ENCODE data around the gene LAMC3.
A peak's percentile ranks its signal among the peaks of the same experiment; 100 is the strongest.

The LAMC3 gene

GRCh38 chr9:131008909-131009618, at the start of gene LAMC3:
TSS of gene LAMC3 (plus strand) at chr9:131009174. CDS start at chr9:131009215, 41 bp downstream.
- peak within 1 kb of the TSS; percentile 53 for H3K4me3 ChIP-seq (ENCODE audit: low read length)
- no peak within 1 kb of the TSS for H3K9ac ChIP-seq (ENCODE audit: low read length)

GRCh38 chr9:130959809-130960334, 49.1 kb upstream of the LAMC3 start:
- H3K9me3 ChIP-seq (ENCODE audit: control insufficient read depth, low read depth, low read length), result no peaks in the 10 kb centered on the region
- H3K27me3 ChIP-seq (ENCODE audit: control insufficient read depth, insufficient read depth, low read length), result no peaks in the 10 kb centered on the region
- H3K27ac ChIP-seq (ENCODE audit: low read length), result no peak overlapping the region
- H3K4me3 ChIP-seq (ENCODE audit: low read length), result no peak overlapping the region
- no peaks in the 10 kb centered on the region for H3K36me3 ChIP-seq (ENCODE audit: control insufficient read depth, low read depth, low read length)
- H3K4me1 ChIP-seq (ENCODE audit: control insufficient read depth, low read depth, low read length), result no peaks in the 10 kb centered on the region
- no peak overlapping the region for H3K9ac ChIP-seq (ENCODE audit: low read length)

More at GRCh38 chr9:131008909-131009618, at the start of gene LAMC3:
- H3K9me3 ChIP-seq (ENCODE audit: control insufficient read depth, low read depth, low read length), result no peaks in the 10 kb centered on the region
- no peak within 1 kb of the TSS for H3K27ac ChIP-seq (ENCODE audit: low read length)
- H3K4me1 ChIP-seq (ENCODE audit: control insufficient read depth, low read depth, low read length), result peaks cover 11% of the 10 kb centered on the region
- no peaks in the 10 kb centered on the region for H3K36me3 ChIP-seq (ENCODE audit: control insufficient read depth, low read depth, low read length)
- H3K27me3 ChIP-seq (ENCODE audit: control insufficient read depth, insufficient read depth, low read length), result peaks cover 20% of the 10 kb centered on the region

GRCh38 chr9:130960522-130961378, 48.2 kb upstream of the LAMC3 start:
- H3K27ac ChIP-seq (ENCODE audit: low read length), result no peak overlapping the region

GRCh38 chr9:130961511-130962300, 47.3 kb upstream of the LAMC3 start:
- Histone ChIP-seq H3K4me1 (ENCODE audit: control insufficient read depth, low read depth, low read length) (no peaks in the 10 kb centered on the region), H3K9ac (ENCODE audit: low read length) (no peak overlapping the region), H3K9me3 (ENCODE audit: control insufficient read depth, low read depth, low read length) (no peaks in the 10 kb centered on the region), H3K36me3 (ENCODE audit: control insufficient read depth, low read depth, low read length) (no peaks in the 10 kb centered on the region), H3K27ac (ENCODE audit: low read length) (no peak overlapping the region), H3K27me3 (ENCODE audit: control insufficient read depth, insufficient read depth, low read length) (no peaks in the 10 kb centered on the region), H3K4me3 (ENCODE audit: low read length) (no peak overlapping the region)

More at GRCh38 chr9:130960522-130961378, 48.2 kb upstream of the LAMC3 start:
- H3K4me3 ChIP-seq (ENCODE audit: low read length), result no peak overlapping the region
- no peaks in the 10 kb centered on the region for H3K27me3 ChIP-seq (ENCODE audit: control insufficient read depth, insufficient read depth, low read length)
- no peaks in the 10 kb centered on the region for H3K36me3 ChIP-seq (ENCODE audit: control insufficient read depth, low read depth, low read length)
- no peaks in the 10 kb centered on the region for H3K4me1 ChIP-seq (ENCODE audit: control insufficient read depth, low read depth, low read length)
- H3K9me3 ChIP-seq (ENCODE audit: control insufficient read depth, low read depth, low read length), result no peaks in the 10 kb centered on the region
- no peak overlapping the region for H3K9ac ChIP-seq (ENCODE audit: low read length)

GRCh38 chr9:130962418-130963316, 46.3 kb upstream of the LAMC3 start:
- Histone ChIP-seq H3K9ac (ENCODE audit: low read length) (no peak overlapping the region), H3K36me3 (ENCODE audit: control insufficient read depth, low read depth, low read length) (no peaks in the 10 kb centered on the region), H3K9me3 (ENCODE audit: control insufficient read depth, low read depth, low read length) (no peaks in the 10 kb centered on the region), H3K27me3 (ENCODE audit: control insufficient read depth, insufficient read depth, low read length) (no peaks in the 10 kb centered on the region), H3K4me3 (ENCODE audit: low read length) (no peak overlapping the region), H3K4me1 (ENCODE audit: control insufficient read depth, low read depth, low read length) (no peaks in the 10 kb centered on the region), H3K27ac (ENCODE audit: low read length) (no peak overlapping the region)

- Histone ChIP-seq H3K4me3 (ENCODE audit: low read length) (no peak overlapping the region), H3K27me3 (ENCODE audit: control insufficient read depth, insufficient read depth, low read length) (no peaks in the 10 kb centered on the region), H3K9me3 (ENCODE audit: control insufficient read depth, low read depth, low read length) (no peaks in the 10 kb centered on the region), H3K9ac (ENCODE audit: low read length) (no peak overlapping the region), H3K4me1 (ENCODE audit: control insufficient read depth, low read depth, low read length) (no peaks in the 10 kb centered on the region), H3K36me3 (ENCODE audit: control insufficient read depth, low read depth, low read length) (no peaks in the 10 kb centered on the region), H3K27ac (ENCODE audit: low read length) (no peak overlapping the region)
Observed at GRCh38 chr9:130963337-130963908, 45.6 kb upstream of the LAMC3 start.

- H3K9me3 ChIP-seq (ENCODE audit: control insufficient read depth, low read depth, low read length), result no peaks in the 10 kb centered on the region
- H3K27me3 ChIP-seq (ENCODE audit: control insufficient read depth, insufficient read depth, low read length), result no peaks in the 10 kb centered on the region
- no peak overlapping the region for H3K4me3 ChIP-seq (ENCODE audit: low read length)
- no peaks in the 10 kb centered on the region for H3K36me3 ChIP-seq (ENCODE audit: control insufficient read depth, low read depth, low read length)
- H3K9ac ChIP-seq (ENCODE audit: low read length), result no peak overlapping the region
- H3K27ac ChIP-seq (ENCODE audit: low read length), result no peak overlapping the region
- no peaks in the 10 kb centered on the region for H3K4me1 ChIP-seq (ENCODE audit: control insufficient read depth, low read depth, low read length)
Observed at GRCh38 chr9:130963916-130964315, 45.1 kb upstream of the LAMC3 start.

GRCh38 chr9:130965680-130966079, 43.3 kb upstream of the LAMC3 start:
- Histone ChIP-seq H3K9me3 (ENCODE audit: control insufficient read depth, low read depth, low read length) (no peaks in the 10 kb centered on the region), H3K27ac (ENCODE audit: low read length) (no peak overlapping the region), H3K4me3 (ENCODE audit: low read length) (no peak overlapping the region), H3K36me3 (ENCODE audit: control insufficient read depth, low read depth, low read length) (no peaks in the 10 kb centered on the region), H3K27me3 (ENCODE audit: control insufficient read depth, insufficient read depth, low read length) (no peaks in the 10 kb centered on the region), H3K9ac (ENCODE audit: low read length) (no peak overlapping the region), H3K4me1 (ENCODE audit: control insufficient read depth, low read depth, low read length) (no peaks in the 10 kb centered on the region)

GRCh38 chr9:130970052-130970451, 38.9 kb upstream of the LAMC3 start:
- no peak overlapping the region for H3K4me3 ChIP-seq (ENCODE audit: low read length)
- H3K4me1 ChIP-seq (ENCODE audit: control insufficient read depth, low read depth, low read length), result no peaks in the 10 kb centered on the region
- no peaks in the 10 kb centered on the region for H3K27me3 ChIP-seq (ENCODE audit: control insufficient read depth, insufficient read depth, low read length)
- H3K36me3 ChIP-seq (ENCODE audit: control insufficient read depth, low read depth, low read length), result no peaks in the 10 kb centered on the region
- H3K9me3 ChIP-seq (ENCODE audit: control insufficient read depth, low read depth, low read length), result no peaks in the 10 kb centered on the region
- H3K27ac ChIP-seq (ENCODE audit: low read length), result no peak overlapping the region
- H3K9ac ChIP-seq (ENCODE audit: low read length), result no peak overlapping the region

- H3K27ac ChIP-seq (ENCODE audit: low read length), result no peak overlapping the region
- no peaks in the 10 kb centered on the region for H3K4me1 ChIP-seq (ENCODE audit: control insufficient read depth, low read depth, low read length)
- no peak overlapping the region for H3K9ac ChIP-seq (ENCODE audit: low read length)
- H3K4me3 ChIP-seq (ENCODE audit: low read length), result no peak overlapping the region
- H3K9me3 ChIP-seq (ENCODE audit: control insufficient read depth, low read depth, low read length), result no peaks in the 10 kb centered on the region
- no peaks in the 10 kb centered on the region for H3K36me3 ChIP-seq (ENCODE audit: control insufficient read depth, low read depth, low read length)
- no peaks in the 10 kb centered on the region for H3K27me3 ChIP-seq (ENCODE audit: control insufficient read depth, insufficient read depth, low read length)
Observed at GRCh38 chr9:130970855-130971254, 38.1 kb upstream of the LAMC3 start.
